Spleen (tissue), 7 donors: Measurements from ENCODE around the gene RNASE7.

Experiments
- POLR2A ChIP-seq, 3 donors: fragments of 450-650 bp; IDR thresholded peaks; one replicate each; pipeline ENCODE4 v1.5.1; 2017; ENCODE audit warnings: antibody characterized with exemption in 3 of 3, mild to moderate bottlenecking in 1 of 3
- POLR2AphosphoS5 ChIP-seq, 3 donors: sonication (generic); formaldehyde crosslinking; IDR thresholded peaks; one replicate each; pipeline ENCODE4 v1.5.1; 2017; ENCODE audit warnings: antibody characterized with exemption in 3 of 3
- TF ChIP-seq, protein P1 (sequence below), 11 experiments: fragments of 200-600 bp in 7 of 11; fragments of 450-650 bp in 4 of 11; sonication (generic) in 4 of 11; IDR thresholded peaks in 8 of 11; conservative IDR thresholded peaks in 3 of 11; 1 replicate in 7 of 11; 2 replicates in 4 of 11; pipeline versions ENCODE4 v1.4.0 to v1.8.0; 2016 to 2021; ENCODE audit warnings: antibody characterized with exemption in 11 of 11, inconsistent platforms in 4 of 11, mild to moderate bottlenecking in 1 of 11
- donor health status: DM: no; HTN: no; CAD: no; lungs with moderate emphysema.
- donor health status: DM: no; HTN: no; CAD: no.
- donor health status: DM: no; HTN: no; CAD: no.

DNA sequence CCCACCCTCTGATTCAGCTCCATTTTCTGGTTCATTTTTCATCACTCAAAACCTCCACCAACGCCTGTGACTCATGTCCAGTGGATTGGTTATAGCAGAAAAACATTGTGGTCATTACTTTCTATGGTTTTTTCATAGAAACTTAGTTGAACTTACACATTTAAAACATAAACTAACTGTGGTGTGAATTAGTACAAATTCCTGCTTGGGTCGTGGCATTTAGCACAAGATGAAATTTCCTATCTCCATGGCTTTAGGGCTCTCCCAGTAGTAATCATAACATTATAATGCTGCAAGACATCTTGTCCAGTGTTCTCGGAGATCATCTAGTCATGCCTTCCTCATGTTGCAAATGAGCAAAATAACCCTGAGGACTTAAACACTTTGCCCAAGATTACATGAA, 7.1 kb downstream of the RNASE7 start:
- TF ChIP-seq, protein P1, sequence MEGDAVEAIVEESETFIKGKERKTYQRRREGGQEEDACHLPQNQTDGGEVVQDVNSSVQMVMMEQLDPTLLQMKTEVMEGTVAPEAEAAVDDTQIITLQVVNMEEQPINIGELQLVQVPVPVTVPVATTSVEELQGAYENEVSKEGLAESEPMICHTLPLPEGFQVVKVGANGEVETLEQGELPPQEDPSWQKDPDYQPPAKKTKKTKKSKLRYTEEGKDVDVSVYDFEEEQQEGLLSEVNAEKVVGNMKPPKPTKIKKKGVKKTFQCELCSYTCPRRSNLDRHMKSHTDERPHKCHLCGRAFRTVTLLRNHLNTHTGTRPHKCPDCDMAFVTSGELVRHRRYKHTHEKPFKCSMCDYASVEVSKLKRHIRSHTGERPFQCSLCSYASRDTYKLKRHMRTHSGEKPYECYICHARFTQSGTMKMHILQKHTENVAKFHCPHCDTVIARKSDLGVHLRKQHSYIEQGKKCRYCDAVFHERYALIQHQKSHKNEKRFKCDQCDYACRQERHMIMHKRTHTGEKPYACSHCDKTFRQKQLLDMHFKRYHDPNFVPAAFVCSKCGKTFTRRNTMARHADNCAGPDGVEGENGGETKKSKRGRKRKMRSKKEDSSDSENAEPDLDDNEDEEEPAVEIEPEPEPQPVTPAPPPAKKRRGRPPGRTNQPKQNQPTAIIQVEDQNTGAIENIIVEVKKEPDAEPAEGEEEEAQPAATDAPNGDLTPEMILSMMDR (IDR thresholded peaks at IDR 0.05 in 8 of 11, conservative IDR thresholded peaks at IDR 0.05 in 3 of 11), result no peak
- TF ChIP-seq POLR2A (IDR thresholded peaks at IDR 0.05) (no peak), POLR2AphosphoS5 (IDR thresholded peaks at IDR 0.05) (no peak)
